GM12875 (cell line): ENCODE measurements around the gene SP140L.
"Not testable (repeated sequence)": the region's sequence is repeated elsewhere in the genome, so short reads cannot be mapped to it uniquely, and the experiment has no call there.

Experiments used
- H3K4me3 ChIP-seq: one replicate; pipeline ENCODE4 v1.5.1; 2011; ENCODE audit warnings: low read depth, low read length, control low read depth
- TF ChIP-seq, protein P1 (sequence below): IDR thresholded peaks from 2 replicates; pipeline ENCODE4 v1.5.1; 2011; ENCODE audit warnings: low read depth, mild to moderate bottlenecking, control low read depth, inconsistent platforms, low read length, moderate library complexity, borderline replicate concordance; ENCODE audit not compliant: insufficient read depth

The SP140L gene

GRCh38 chr2:230305416-230306275 lies 21.3 kb upstream of the SP140L start:
- TF ChIP-seq, protein P1, sequence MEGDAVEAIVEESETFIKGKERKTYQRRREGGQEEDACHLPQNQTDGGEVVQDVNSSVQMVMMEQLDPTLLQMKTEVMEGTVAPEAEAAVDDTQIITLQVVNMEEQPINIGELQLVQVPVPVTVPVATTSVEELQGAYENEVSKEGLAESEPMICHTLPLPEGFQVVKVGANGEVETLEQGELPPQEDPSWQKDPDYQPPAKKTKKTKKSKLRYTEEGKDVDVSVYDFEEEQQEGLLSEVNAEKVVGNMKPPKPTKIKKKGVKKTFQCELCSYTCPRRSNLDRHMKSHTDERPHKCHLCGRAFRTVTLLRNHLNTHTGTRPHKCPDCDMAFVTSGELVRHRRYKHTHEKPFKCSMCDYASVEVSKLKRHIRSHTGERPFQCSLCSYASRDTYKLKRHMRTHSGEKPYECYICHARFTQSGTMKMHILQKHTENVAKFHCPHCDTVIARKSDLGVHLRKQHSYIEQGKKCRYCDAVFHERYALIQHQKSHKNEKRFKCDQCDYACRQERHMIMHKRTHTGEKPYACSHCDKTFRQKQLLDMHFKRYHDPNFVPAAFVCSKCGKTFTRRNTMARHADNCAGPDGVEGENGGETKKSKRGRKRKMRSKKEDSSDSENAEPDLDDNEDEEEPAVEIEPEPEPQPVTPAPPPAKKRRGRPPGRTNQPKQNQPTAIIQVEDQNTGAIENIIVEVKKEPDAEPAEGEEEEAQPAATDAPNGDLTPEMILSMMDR, result no peak
- no peak overlapping the region for H3K4me3 ChIP-seq

DNA sequence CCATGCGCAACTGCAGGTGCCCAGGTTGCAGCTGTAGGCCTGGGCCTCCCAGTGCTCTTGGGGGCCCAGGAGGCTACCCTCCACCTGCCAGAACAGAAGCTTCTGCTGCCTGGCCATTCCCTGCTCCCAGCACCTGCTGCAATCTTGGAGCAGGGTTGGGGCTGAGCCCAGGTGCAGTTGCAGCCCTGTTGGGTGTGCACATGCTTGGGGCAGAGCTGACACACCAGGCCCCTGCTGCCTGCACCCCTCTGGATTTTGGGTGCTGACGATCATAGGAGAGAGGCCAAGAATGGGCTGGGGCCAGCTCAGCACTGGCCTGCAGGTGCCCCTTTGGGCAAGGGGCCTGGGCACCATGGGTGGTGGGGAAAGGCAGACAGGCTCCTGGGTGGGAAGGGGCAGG lies 20.5 kb upstream of the SP140L start:
- TF ChIP-seq, protein P1, result no peak
- no peak overlapping the region for H3K4me3 ChIP-seq

GRCh38 chr2:230307485-230307884 lies 19.5 kb upstream of the SP140L start:
- TF ChIP-seq, protein P1, result no peak

GRCh38 chr2:230308402-230309000 lies 18.5 kb upstream of the SP140L start:
- TF ChIP-seq, protein P1, result no peak
- no peak overlapping the region for H3K4me3 ChIP-seq

More at GRCh38 chr2:230307485-230307884, 19.5 kb upstream of the SP140L start:
- H3K4me3 ChIP-seq, result no peak overlapping the region

GRCh38 chr2:230310792-230311191 lies 16.2 kb upstream of the SP140L start:
- not testable (repeated sequence) for H3K4me3 ChIP-seq

DNA sequence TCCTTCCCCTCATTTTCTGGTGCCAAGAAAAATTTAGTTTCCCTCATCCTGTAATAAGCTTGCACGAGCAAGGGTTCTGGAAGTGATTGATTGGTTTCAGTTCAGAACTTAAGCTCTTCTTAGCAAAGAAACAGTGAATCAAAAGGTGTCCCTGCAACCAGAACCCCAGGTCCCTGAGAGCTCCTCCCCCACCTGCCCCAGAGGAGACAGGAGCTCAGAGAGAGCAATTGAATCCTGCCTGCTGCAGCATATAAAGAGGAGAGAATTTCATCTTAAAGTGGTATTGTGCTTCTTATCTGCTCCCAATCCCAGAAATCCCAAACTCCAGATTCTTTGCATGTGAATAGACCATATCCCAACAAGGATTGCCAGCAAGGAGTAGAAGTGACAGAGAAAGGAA lies 15.4 kb upstream of the SP140L start:
- H3K4me3 ChIP-seq, result not testable (repeated sequence)

DNA sequence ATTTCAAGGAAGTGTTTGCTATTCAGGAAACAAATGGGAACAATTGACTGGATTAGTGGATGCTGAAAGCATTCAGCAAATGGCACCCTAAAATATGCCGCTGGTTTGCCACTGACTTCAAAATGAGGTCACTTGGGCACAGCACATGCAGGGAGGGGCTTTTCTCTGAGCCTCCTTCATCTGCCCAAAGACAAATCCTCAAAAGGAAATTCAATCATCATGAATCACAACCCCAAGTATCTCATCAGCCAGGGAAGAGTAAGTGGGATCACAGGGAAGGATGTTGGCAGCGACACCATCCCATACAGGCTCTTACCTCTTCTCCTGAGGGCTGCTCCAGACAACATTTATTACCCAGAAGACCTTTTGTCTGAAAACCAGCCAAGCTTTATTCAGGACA lies 14.4 kb upstream of the SP140L start:
- TF ChIP-seq, protein P1, result no peak
- no peak overlapping the region for H3K4me3 ChIP-seq

DNA sequence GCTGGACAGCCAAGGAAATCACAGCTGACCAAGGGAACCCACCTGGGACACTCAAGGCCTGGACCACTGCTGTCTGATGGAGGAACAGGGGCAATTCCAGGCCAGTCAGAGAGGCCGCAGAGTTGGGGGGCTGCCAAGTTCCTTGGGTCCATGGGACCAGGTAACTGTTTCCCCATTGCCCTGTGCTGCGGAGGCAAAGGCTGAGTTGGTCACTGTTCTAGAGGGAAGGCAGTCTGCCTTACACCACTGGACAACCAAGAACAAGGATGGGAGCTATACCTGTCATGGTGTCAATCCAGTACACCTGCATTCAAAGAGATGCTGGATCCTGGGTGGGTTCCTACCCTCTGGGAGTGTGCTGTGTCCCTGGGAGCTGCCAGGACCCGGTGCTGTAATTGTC lies 9.6 kb upstream of the SP140L start:
- TF ChIP-seq, protein P1, result no peak
- no peak overlapping the region for H3K4me3 ChIP-seq
